WTC11 (cell line): Measurements from ENCODE around the gene TRUB1. TPM values are rescaled to one million over a fixed set of nuclear protein-coding genes. Genes with fewer than 3 reads are reported as not detected.
A peak's percentile ranks its signal among the peaks of the same experiment; 100 is the strongest.
"Not testable (repeated sequence)": the region's sequence is repeated elsewhere in the genome, so short reads cannot be mapped to it uniquely, and the experiment has no call there.

Experiments used
- ATAC-seq: fragments of 200-7000 bp; cut with Tn5 transposase; 2 replicates; pipeline ENCODE4 v1.10.0; 2021; ENCODE audit warnings: mild to moderate bottlenecking, moderate library complexity
- CTCF ChIA-PET: fragments of 300-600 bp; sonication (Branson Sonifier 250); formaldehyde crosslinking; loops from one replicate; lab custom pipeline; 2021; ENCODE audit warnings: antibody characterized with exemption; lab: Charles Lee
- POLR2A ChIA-PET: fragments of 350-600 bp; sonication (Branson Sonifier 250); formaldehyde crosslinking; loops from one replicate; lab custom pipeline; 2021; ENCODE audit warnings: antibody characterized with exemption; lab: Charles Lee
- DNase-seq: peaks from one replicate; pipeline ENCODE4 v3.0.0; 2021; ENCODE audit warnings: low spot score
- H3K27ac Mint-ChIP-seq: 2 replicates; pipeline ENCODE4 v1.8.0; 2021; ENCODE audit warnings: mixed read lengths
- H3K27me3 Mint-ChIP-seq: 2 replicates; pipeline ENCODE4 v1.8.0; 2021; ENCODE audit warnings: low read depth, mild to moderate bottlenecking, moderate library complexity, mixed read lengths
- H3K36me3 Mint-ChIP-seq: 2 replicates; pipeline ENCODE4 v1.8.0; 2021; ENCODE audit warnings: mixed read lengths
- H3K4me1 Mint-ChIP-seq: 2 replicates; pipeline ENCODE4 v1.8.0; 2022; ENCODE audit warnings: mixed read lengths
- H3K4me3 Mint-ChIP-seq: 2 replicates; pipeline ENCODE4 v1.8.0; 2021; ENCODE audit warnings: mild to moderate bottlenecking, moderate library complexity, mixed read lengths
- H3K9me3 Mint-ChIP-seq: 2 replicates; pipeline ENCODE4 v1.8.0; 2021; ENCODE audit warnings: mixed read lengths
- CREB1 ChIP-seq: sonication (generic); formaldehyde crosslinking; IDR thresholded peaks from 2 replicates; pipeline ENCODE4 v1.8.0; 2023; ENCODE audit warnings: mild to moderate bottlenecking, missing genetic modification reagents
- ETV6 ChIP-seq: sonication (generic); formaldehyde crosslinking; IDR thresholded peaks from 2 replicates; pipeline ENCODE4 v1.8.1; 2022; ENCODE audit warnings: mild to moderate bottlenecking, missing genetic modification reagents
- GABPB1 ChIP-seq: sonication (generic); formaldehyde crosslinking; IDR thresholded peaks from 2 replicates; pipeline ENCODE4 v1.8.1; 2023; ENCODE audit warnings: mild to moderate bottlenecking, missing genetic modification reagents
- GTF2I ChIP-seq: fragments of 250-450 bp; sonication (Bioruptor Pico); conservative IDR thresholded peaks from 2 replicates; pipeline ENCODE4 v1.4.0; 2021; ENCODE audit warnings: mild to moderate bottlenecking
- KAT7 ChIP-seq: sonication (generic); formaldehyde crosslinking; IDR thresholded peaks from 2 replicates; pipeline ENCODE4 v1.8.1; 2023; ENCODE audit warnings: missing genetic modification reagents, mild to moderate bottlenecking, borderline replicate concordance
- NFATC4 ChIP-seq: fragments of 250-450 bp; sonication (Bioruptor Pico); IDR thresholded peaks from 2 replicates; pipeline ENCODE4 v1.9.0; 2021; ENCODE audit warnings: mild to moderate bottlenecking
- OVOL2 ChIP-seq: fragments of 250-450 bp; sonication (Bioruptor Pico); IDR thresholded peaks from 2 replicates; pipeline ENCODE4 v1.9.0; 2021; ENCODE audit warnings: mild to moderate bottlenecking, borderline replicate concordance
- TCF7 ChIP-seq: sonication (generic); formaldehyde crosslinking; IDR thresholded peaks from 2 replicates; pipeline ENCODE4 v1.8.0; 2022; ENCODE audit warnings: mild to moderate bottlenecking, low read depth, missing genetic modification reagents, moderate library complexity
- ZBTB21 ChIP-seq: sonication (generic); formaldehyde crosslinking; IDR thresholded peaks from 2 replicates; pipeline ENCODE4 v1.8.1; 2023; ENCODE audit warnings: mild to moderate bottlenecking, missing genetic modification reagents, borderline replicate concordance
- ZNF121 ChIP-seq: sonication (generic); formaldehyde crosslinking; IDR thresholded peaks from 2 replicates; pipeline ENCODE4 v1.8.0; 2023; ENCODE audit warnings: missing genetic modification reagents
- ZNF232 ChIP-seq: sonication (generic); formaldehyde crosslinking; IDR thresholded peaks from 2 replicates; pipeline ENCODE4 v1.8.0; 2022; ENCODE audit warnings: mild to moderate bottlenecking, missing genetic modification reagents
- ZNF317 ChIP-seq: sonication (generic); formaldehyde crosslinking; IDR thresholded peaks from 2 replicates; pipeline ENCODE4 v1.8.1; 2023; ENCODE audit warnings: low read depth, mild to moderate bottlenecking, moderate library complexity, missing genetic modification reagents, borderline replicate concordance
- total RNA-seq: library from RNA; stranded (reverse); gene quantifications from 3 replicates; pipeline ENCODE4 v1.2.3, GENCODE V29; 2021
- TF ChIP-seq, protein P1 (sequence below): sonication (generic); formaldehyde crosslinking; IDR thresholded peaks from 2 replicates; pipeline ENCODE4 v1.8.0; 2022; ENCODE audit warnings: missing genetic modification reagents
- TF ChIP-seq, protein P2 (sequence below): sonication (generic); formaldehyde crosslinking; IDR thresholded peaks from 2 replicates; pipeline ENCODE4 v1.8.1; 2022; ENCODE audit warnings: mild to moderate bottlenecking, moderate library complexity, missing genetic modification reagents
- TF ChIP-seq, protein P3 (sequence below): fragments of 250-450 bp; sonication (Bioruptor Pico); conservative IDR thresholded peaks from 2 replicates; pipeline ENCODE4 v1.9.0; 2021; ENCODE audit warnings: mild to moderate bottlenecking
- TF ChIP-seq, protein P4 (sequence below): sonication (generic); formaldehyde crosslinking; IDR thresholded peaks from 2 replicates; pipeline ENCODE4 v1.8.0; 2022; ENCODE audit warnings: mild to moderate bottlenecking, missing genetic modification reagents
- TF ChIP-seq, protein P5 (sequence below): sonication (generic); formaldehyde crosslinking; IDR thresholded peaks from 2 replicates; pipeline ENCODE4 v1.8.1; 2022; ENCODE audit warnings: mild to moderate bottlenecking, missing genetic modification reagents, moderate library complexity, borderline replicate concordance
- TF ChIP-seq, protein P6 (sequence below): sonication (generic); formaldehyde crosslinking; IDR thresholded peaks from 2 replicates; pipeline ENCODE4 v1.8.1; 2022; ENCODE audit warnings: low read depth, missing genetic modification reagents, borderline replicate concordance
- TF ChIP-seq, protein P7 (sequence below): sonication (generic); formaldehyde crosslinking; IDR thresholded peaks from 2 replicates; pipeline ENCODE4 v1.8.1; 2022; ENCODE audit warnings: low read depth, mild to moderate bottlenecking, moderate library complexity, missing genetic modification reagents, borderline replicate concordance
- TF ChIP-seq, protein P8 (sequence below): sonication (generic); formaldehyde crosslinking; IDR thresholded peaks from 2 replicates; pipeline ENCODE4 v1.8.0; 2023; ENCODE audit warnings: missing genetic modification reagents, mild to moderate bottlenecking, borderline replicate concordance

The TRUB1 gene
- total RNA-seq, 1 experiment from 2014 or later = 27.8 TPM

DNA sequence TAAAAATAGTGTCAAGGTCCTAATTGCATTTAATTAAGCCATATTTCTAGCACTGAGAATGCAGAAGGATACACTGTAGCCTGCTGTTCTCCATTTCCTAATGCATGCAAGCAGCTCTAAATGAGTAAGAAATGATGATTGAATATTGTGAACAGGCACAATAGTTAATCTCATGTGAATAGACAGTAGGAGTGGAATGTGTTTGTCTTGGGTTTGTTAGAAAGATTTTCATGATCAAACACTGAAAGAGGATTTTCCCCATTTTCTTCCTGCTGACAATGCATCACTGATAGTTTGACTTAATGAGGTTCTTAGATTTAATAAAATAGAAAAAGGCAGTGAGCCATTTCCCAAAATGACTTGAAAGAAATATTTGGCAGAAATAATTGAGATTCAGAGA is 43.1 kb upstream of the TRUB1 start:
- Mint-ChIP-seq H3K27me3 (no peaks in the 10 kb centered on the region), H3K4me3 (no peak overlapping the region), H3K4me1 (peaks cover 15% of the 10 kb centered on the region), H3K36me3 (no peaks in the 10 kb centered on the region), H3K9me3 (no peaks in the 10 kb centered on the region), H3K27ac (no peak overlapping the region)
- TF ChIP-seq ETV6 (CRISPR knock-in tag) = no peak
- TF ChIP-seq, protein P1, sequence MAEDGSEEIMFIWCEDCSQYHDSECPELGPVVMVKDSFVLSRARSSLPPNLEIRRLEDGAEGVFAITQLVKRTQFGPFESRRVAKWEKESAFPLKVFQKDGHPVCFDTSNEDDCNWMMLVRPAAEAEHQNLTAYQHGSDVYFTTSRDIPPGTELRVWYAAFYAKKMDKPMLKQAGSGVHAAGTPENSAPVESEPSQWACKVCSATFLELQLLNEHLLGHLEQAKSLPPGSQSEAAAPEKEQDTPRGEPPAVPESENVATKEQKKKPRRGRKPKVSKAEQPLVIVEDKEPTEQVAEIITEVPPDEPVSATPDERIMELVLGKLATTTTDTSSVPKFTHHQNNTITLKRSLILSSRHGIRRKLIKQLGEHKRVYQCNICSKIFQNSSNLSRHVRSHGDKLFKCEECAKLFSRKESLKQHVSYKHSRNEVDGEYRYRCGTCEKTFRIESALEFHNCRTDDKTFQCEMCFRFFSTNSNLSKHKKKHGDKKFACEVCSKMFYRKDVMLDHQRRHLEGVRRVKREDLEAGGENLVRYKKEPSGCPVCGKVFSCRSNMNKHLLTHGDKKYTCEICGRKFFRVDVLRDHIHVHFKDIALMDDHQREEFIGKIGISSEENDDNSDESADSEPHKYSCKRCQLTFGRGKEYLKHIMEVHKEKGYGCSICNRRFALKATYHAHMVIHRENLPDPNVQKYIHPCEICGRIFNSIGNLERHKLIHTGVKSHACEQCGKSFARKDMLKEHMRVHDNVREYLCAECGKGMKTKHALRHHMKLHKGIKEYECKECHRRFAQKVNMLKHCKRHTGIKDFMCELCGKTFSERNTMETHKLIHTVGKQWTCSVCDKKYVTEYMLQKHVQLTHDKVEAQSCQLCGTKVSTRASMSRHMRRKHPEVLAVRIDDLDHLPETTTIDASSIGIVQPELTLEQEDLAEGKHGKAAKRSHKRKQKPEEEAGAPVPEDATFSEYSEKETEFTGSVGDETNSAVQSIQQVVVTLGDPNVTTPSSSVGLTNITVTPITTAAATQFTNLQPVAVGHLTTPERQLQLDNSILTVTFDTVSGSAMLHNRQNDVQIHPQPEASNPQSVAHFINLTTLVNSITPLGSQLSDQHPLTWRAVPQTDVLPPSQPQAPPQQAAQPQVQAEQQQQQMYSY (CRISPR knock-in tag) = no peak
- TF ChIP-seq, protein P2, sequence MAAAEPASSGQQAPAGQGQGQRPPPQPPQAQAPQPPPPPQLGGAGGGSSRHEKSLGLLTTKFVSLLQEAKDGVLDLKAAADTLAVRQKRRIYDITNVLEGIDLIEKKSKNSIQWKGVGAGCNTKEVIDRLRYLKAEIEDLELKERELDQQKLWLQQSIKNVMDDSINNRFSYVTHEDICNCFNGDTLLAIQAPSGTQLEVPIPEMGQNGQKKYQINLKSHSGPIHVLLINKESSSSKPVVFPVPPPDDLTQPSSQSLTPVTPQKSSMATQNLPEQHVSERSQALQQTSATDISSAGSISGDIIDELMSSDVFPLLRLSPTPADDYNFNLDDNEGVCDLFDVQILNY (CRISPR knock-in tag) = no peak
- TF ChIP-seq, protein P3, sequence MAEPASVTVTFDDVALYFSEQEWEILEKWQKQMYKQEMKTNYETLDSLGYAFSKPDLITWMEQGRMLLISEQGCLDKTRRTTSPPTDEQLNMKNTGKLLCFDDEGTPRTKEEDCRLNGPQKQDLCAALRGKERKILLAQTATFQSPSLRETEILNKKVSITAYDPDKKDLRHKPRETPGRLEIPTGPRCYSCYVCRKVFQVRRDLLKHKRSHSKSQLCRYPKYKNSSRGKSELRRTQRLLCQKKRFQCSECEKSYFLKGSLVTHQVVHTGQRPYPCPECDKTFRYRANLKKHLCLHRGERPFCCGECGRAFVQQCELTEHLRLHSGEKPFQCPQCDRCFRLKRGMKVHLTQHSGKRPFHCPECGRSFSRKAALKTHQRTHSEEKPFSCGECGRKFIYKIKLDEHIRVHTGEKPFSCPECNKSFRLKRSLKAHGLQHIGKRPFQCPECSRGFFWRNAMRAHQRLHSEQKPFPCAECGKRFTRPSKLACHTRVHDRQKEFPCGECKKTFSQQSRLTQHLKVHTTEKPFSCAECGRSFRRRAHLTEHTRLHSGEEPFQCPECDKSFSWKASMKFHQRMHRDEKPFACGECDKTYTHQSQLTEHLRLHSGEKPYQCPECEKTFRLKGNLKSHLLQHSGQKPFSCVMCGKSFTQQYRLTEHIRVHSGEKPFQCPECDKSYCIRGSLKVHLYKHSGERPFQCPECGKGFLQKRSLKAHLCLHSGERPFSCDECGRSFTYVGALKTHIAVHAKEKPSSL (CRISPR knock-in tag) = no peak
- TF ChIP-seq ZNF121 = no peak
- TF ChIP-seq GABPB1 (CRISPR knock-in tag) = no peak
- TF ChIP-seq, protein P4, sequence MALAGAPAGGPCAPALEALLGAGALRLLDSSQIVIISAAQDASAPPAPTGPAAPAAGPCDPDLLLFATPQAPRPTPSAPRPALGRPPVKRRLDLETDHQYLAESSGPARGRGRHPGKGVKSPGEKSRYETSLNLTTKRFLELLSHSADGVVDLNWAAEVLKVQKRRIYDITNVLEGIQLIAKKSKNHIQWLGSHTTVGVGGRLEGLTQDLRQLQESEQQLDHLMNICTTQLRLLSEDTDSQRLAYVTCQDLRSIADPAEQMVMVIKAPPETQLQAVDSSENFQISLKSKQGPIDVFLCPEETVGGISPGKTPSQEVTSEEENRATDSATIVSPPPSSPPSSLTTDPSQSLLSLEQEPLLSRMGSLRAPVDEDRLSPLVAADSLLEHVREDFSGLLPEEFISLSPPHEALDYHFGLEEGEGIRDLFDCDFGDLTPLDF (CRISPR knock-in tag) = no peak
- TF ChIP-seq CREB1 (CRISPR knock-in tag) = no peak
- TF ChIP-seq, protein P5, sequence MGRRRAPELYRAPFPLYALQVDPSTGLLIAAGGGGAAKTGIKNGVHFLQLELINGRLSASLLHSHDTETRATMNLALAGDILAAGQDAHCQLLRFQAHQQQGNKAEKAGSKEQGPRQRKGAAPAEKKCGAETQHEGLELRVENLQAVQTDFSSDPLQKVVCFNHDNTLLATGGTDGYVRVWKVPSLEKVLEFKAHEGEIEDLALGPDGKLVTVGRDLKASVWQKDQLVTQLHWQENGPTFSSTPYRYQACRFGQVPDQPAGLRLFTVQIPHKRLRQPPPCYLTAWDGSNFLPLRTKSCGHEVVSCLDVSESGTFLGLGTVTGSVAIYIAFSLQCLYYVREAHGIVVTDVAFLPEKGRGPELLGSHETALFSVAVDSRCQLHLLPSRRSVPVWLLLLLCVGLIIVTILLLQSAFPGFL (CRISPR knock-in tag) = no peak
- no peak for TF ChIP-seq KAT7
- no peak for TF ChIP-seq OVOL2
- TF ChIP-seq ZBTB21 = no peak
- no peak for TF ChIP-seq ZNF317 (CRISPR knock-in tag)
- no peak for TF ChIP-seq NFATC4 (CRISPR knock-in tag)
- TF ChIP-seq GTF2I (CRISPR knock-in tag) = no peak
- TF ChIP-seq, protein P6, sequence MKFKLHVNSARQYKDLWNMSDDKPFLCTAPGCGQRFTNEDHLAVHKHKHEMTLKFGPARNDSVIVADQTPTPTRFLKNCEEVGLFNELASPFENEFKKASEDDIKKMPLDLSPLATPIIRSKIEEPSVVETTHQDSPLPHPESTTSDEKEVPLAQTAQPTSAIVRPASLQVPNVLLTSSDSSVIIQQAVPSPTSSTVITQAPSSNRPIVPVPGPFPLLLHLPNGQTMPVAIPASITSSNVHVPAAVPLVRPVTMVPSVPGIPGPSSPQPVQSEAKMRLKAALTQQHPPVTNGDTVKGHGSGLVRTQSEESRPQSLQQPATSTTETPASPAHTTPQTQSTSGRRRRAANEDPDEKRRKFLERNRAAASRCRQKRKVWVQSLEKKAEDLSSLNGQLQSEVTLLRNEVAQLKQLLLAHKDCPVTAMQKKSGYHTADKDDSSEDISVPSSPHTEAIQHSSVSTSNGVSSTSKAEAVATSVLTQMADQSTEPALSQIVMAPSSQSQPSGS = no peak
- TF ChIP-seq, protein P7, sequence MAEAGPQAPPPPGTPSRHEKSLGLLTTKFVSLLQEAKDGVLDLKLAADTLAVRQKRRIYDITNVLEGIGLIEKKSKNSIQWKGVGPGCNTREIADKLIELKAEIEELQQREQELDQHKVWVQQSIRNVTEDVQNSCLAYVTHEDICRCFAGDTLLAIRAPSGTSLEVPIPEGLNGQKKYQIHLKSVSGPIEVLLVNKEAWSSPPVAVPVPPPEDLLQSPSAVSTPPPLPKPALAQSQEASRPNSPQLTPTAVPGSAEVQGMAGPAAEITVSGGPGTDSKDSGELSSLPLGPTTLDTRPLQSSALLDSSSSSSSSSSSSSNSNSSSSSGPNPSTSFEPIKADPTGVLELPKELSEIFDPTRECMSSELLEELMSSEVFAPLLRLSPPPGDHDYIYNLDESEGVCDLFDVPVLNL (CRISPR knock-in tag) = no peak
- TF ChIP-seq, protein P8, sequence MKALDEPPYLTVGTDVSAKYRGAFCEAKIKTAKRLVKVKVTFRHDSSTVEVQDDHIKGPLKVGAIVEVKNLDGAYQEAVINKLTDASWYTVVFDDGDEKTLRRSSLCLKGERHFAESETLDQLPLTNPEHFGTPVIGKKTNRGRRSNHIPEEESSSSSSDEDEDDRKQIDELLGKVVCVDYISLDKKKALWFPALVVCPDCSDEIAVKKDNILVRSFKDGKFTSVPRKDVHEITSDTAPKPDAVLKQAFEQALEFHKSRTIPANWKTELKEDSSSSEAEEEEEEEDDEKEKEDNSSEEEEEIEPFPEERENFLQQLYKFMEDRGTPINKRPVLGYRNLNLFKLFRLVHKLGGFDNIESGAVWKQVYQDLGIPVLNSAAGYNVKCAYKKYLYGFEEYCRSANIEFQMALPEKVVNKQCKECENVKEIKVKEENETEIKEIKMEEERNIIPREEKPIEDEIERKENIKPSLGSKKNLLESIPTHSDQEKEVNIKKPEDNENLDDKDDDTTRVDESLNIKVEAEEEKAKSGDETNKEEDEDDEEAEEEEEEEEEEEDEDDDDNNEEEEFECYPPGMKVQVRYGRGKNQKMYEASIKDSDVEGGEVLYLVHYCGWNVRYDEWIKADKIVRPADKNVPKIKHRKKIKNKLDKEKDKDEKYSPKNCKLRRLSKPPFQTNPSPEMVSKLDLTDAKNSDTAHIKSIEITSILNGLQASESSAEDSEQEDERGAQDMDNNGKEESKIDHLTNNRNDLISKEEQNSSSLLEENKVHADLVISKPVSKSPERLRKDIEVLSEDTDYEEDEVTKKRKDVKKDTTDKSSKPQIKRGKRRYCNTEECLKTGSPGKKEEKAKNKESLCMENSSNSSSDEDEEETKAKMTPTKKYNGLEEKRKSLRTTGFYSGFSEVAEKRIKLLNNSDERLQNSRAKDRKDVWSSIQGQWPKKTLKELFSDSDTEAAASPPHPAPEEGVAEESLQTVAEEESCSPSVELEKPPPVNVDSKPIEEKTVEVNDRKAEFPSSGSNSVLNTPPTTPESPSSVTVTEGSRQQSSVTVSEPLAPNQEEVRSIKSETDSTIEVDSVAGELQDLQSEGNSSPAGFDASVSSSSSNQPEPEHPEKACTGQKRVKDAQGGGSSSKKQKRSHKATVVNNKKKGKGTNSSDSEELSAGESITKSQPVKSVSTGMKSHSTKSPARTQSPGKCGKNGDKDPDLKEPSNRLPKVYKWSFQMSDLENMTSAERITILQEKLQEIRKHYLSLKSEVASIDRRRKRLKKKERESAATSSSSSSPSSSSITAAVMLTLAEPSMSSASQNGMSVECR (CRISPR knock-in tag) = no peak
- no peak for TF ChIP-seq TCF7 (CRISPR knock-in tag)
- TF ChIP-seq ZNF232 = no peak
- ChIA-PET POLR2A (no interaction called here), CTCF (no interaction called here)
- DNase-seq (no peak), ATAC-seq (no peak)

DNA sequence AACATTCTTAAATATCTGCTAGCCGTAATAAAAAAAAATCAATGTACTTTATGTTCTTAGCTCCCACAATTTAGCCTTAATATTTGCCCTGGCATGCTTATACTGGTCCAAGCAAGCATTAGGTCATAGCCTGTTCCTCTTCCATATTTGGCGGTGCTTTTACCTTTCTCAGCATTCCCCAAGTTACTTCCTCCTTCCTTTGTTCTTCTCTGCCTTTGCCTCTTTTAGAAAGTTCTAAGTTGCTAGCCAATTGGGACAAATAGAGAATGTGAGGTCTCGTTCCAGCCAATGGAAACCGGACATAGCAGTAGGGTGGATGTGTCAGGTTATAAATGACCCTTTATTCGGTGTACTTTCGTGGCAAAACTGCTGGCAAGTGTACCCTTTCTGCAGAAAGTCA is 41.0 kb upstream of the TRUB1 start:
- ATAC-seq, DNase-seq, POLR2A ChIA-PET, CTCF ChIA-PET, H3K27me3 Mint-ChIP-seq, H3K36me3 Mint-ChIP-seq, H3K9me3 Mint-ChIP-seq, H3K4me3 Mint-ChIP-seq: not testable (repeated sequence)
- H3K27ac Mint-ChIP-seq = peak overlapping the region; percentile 40
- peaks cover 17% of the 10 kb centered on the region for H3K4me1 Mint-ChIP-seq
